Forelimb muscle (tissue), 1 donor: ENCODE measurements around the gene MMD2. TPM values are rescaled to one million over a fixed set of nuclear protein-coding genes. Genes with fewer than 3 reads are reported as not detected.
"Not testable (repeated sequence)": the region's sequence is repeated elsewhere in the genome, so short reads cannot be mapped to it uniquely, and the experiment has no call there.

Experiments
- DNase-seq: peaks from one replicate; pipeline ENCODE4 v3.0.0-alpha.2; 2013; ENCODE audit warnings: low read depth
- polyA plus RNA-seq: library from polyadenylated mRNA; unstranded; fragments of 120-200 nt; gene quantifications from one replicate; pipeline ENCODE4 v1.2.1, GENCODE V29; 2013; ENCODE audit not compliant: insufficient read length

MMD2 gene
- polyA plus RNA-seq, 1 donor, result not detected

DNA sequence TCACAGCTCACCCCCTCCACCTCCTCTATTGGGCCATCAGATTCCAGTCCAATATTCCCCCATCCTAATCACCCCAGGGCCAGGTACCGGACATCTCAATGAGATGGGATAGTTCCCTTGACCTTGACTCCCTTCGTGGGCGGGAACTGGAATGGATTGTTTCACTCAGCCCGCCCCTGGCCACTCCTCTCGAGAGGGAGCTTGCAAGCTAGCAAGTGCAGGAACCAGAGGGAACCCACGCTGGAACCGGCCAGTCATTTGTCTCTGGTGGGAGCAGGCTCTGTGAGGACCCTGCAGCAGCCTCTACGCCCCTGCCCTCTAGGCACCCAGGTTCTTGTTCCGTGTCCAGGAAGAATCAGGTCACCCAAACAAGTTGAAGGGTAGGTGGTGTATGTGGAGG, 64.5 kb downstream of the MMD2 start:
- no peak for DNase-seq

DNA sequence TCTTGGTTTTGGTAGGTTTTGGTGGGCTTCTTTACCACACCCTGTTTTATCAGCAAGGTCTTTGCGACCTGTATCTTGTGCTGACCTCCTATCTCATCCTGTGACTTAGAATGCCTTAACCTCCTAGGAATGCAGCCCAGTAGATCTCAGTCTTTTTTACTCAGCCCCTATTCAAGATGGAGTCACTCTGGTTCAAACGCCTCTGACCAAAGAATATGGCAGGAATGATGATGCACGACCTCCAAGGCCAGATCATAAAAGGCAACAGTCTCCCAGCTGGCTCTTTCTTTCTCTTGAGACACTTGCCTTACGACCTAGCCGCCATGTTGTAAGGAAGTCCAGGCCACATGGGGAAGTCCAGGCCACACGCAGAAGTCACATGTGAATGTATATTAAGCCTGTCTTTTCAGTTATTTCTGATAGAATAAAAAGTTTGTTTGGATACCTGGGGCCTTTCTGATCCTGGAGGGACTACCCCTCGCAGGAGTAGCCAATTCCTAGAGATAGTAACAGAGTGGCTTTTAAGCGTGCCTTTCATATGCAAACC, 65.0 kb downstream of the MMD2 start:
- DNase-seq, result no peak

DNA sequence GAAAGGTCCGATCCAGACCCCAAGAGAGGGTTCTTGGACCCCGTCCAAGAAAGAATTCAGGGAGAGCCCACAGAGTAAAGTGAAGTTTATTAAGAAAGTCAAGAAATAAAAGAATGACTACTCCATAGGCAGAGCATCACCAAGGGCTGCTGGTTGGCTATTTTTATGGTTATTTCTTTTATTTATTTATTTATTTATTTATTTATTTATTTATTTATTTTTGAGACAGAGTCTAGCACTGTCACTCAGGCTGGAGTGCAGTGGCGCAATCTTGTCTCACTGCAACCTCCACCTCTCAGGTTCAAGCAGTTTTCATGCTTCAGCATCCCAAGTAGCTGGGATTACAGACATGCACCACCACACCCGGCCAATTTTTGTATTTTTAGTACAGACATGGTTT, 65.8 kb downstream of the MMD2 start:
- DNase-seq, result not testable (repeated sequence)

DNA sequence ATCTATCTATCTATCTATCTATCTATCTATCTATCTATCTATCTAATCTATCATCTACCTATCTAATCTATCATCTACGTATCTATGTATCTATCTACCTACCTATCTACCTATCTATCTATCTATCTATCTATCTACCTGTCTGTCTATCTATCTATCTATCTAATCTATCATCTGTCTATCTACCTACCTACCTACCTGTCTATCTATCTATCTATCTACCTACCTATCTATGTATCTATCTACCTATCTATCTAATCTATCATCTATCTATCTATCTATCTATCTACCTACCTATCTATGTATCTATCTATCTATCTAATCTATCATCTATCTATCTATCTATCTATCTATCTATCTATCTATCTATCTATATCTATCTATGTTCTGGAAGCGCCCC, 67.5 kb downstream of the MMD2 start:
- DNase-seq, result not testable (repeated sequence)

DNA sequence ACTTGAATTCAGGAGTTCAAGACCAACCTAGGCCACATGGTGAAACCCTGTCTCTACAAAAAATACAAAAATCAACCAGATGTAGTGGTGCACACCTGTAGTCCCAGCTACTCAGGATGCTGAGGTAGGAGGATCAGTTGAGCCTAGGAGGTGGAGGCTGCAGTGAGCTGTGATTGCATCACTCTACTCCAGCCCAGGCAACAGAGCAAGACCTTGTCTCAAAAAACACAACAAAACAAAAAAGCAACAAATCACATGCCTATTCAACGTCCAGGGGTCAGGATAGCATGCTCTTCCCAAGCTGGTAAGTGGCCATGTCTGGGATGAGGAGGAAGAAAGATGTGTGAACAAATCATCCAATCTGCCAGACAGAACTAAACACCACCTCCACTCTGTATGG, 69.3 kb downstream of the MMD2 start:
- DNase-seq, result no peak

DNA sequence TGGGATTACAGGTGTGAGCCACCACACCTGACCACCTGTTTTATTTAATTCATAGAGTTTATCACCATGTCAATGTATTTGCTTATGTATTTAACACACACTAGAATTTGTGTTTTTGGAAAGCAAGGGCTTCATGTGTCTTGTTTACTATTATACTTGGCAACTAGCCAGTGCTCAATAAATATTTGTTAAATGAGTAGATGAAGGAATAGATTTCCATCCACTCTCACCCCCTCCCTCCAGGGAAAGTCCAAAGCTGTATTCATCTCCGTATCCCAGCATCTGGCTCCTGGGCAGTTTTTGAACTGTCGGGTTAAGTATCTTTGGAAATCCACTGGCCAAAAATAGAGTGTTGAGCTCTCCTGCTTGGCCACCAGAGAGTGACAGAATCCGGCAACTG, 70.8 kb downstream of the MMD2 start:
- DNase-seq, result no peak

DNA sequence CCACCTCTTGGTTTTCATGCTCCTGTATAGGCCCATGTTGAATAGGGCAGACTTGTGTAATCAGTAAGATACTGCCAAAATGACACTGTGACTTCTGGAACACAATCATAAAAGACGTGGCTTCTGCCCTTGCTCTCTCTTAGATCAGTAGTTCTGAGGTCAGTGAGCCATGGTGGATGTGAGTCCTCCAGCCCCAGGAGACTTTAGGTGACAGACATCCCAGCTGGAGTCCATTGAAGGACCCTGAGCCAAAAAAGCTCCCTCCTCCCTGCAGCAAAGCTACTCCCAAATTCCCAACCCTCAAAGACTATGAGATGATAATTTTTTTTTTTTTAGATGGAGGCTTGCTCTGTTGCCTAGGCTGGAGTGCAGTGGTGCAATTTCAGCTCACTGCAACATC, 72.3 kb downstream of the MMD2 start:
- DNase-seq, result no peak

DNA sequence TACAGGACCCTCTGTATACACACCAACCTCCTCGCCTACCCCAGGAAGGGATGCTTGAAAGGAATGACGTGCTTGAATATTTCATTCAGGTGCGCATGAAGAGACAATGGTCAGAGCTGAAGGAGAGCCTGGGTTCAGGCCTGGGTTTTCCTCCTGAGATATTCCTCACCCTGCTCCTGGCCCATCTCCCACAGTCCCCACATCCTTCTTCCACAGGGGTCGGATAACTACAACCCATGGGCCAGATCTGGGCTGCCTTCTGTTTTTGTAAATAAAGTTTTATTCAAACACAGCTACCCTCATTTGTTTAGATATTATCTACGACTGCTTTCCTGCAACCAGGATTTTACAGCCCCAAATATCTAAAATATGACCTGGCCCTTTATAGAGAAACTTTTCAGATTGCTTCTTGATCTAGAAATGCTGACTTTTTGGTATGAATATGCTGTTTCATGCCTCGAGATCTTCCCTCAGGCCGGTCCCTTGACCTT, 73.6 kb downstream of the MMD2 start:
- no peak for DNase-seq

DNA sequence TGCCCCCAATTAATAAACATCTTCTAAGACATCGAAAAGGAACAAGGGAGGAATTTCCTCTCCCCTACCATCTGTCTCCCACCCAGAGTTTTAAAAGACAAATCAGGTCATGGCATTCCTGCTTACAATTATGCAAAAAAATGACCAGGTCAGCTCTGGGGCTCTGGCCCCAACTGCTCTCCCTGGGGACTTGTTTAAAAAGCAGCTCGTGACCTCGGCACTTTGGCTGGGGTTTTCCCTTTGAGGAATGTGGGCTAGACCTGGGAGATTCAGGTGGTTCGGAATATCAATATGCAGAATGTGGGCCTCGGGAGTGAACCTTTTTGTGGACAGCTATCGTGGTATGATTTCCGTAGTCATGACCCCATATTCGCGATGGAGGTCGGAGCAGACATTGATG, 74.8 kb downstream of the MMD2 start:
- DNase-seq, result no peak

DNA sequence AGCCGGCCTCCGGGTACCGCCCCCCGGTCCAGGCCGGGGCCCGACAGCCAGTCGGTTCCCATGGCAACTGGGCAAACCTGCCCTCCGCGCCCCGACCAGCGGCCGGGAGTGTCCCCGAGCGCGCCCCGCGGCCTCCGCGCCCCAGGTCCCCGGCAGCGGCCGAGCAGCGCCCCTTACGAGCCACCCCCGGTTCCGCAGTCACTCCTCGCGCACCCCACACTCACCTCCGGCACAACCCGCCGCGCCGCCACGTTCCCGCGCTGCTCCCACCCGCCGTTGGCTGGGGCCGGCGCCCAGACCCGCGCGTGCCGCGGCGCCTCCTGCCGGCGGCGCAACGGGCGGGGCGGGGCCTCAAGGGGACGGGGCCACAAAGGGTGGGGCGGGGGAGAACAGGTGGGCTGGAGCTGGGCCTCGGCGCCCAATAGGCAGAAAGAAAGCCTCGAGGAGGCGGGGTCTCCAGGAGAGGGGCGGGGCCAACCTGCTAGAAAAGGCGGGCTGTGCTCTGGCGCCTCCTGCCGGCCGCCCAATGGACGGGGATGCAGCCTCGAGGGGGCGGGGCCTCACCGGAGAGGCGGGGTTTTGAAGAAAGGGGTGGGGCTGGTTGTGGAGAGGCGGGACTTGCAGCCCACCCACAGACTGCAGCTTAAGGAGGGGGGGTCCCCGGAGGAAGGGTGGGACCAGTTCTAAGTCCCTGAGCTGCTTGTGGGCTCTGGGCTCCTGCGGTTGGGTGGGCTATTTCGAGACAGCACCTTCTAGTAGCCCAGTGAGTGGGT, 75.4 kb downstream of the MMD2 start, which contains the start of gene RADIL:
Gene RADIL, minus strand, starts transcription at position 345 of the 773 bp plus-strand sequence. CDS start 5,577 bp downstream, outside the sequence.
- DNase-seq, result peak; percentile 46

DNA sequence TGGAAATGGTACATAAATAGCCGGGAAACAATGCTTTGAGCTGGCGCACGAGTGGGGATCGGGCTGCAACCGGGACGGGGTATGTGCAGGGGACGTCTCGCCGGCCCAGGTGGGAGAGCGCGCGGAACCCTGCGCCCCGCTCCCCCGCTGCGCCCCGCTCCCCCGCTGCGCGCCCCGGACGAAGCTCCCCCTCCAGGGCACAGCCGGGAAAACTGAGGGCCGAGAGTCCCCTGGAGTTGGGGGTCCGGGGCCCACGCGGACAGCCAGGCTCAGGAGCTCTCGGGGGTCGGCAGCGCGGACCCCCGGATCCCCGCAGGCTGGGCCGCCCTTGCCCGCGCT, 76.0 kb downstream of the MMD2 start:
- no peak for DNase-seq

DNA sequence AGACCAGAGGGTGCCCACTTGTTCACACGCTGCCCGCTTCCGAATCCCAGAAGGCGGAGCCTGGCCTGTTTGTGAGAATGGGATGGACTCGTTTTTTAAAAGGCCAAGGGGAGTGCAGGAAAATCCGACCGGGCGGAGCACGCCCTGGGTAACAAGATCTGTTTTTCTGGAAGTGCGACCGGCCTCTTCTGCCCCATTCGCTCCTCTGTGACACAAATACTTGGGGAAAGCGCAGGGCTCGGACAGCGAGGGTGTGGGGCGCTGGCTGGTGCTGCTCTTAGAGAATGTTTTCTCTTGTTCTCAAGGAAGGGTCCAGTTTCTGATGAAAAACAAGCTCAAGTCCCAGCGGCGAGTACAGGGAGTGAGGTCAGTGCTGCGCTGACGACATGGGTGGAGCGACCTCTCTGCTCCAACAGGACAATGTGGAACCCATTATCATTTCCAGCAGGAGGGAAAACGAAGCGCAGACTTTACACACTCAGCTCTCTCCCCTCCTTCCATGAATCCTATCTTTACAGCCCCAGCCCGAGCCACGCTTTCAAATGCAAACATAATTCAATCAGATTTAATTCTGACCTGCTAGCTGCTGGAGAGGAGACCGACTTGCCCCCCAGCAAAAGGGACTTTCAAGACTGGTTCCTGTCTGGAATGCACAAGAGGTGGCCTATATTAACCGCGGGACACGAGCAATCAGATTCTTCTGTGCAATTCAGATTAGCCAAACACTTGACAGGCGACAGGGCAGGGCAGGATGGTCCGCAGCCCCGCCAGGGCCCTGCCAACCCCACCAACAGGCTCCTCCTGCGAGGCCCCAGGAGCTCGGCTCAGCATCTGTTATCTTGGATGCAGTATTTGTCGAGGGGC, 76.6 kb downstream of the MMD2 start:
- peak; percentile 88 for DNase-seq

DNA sequence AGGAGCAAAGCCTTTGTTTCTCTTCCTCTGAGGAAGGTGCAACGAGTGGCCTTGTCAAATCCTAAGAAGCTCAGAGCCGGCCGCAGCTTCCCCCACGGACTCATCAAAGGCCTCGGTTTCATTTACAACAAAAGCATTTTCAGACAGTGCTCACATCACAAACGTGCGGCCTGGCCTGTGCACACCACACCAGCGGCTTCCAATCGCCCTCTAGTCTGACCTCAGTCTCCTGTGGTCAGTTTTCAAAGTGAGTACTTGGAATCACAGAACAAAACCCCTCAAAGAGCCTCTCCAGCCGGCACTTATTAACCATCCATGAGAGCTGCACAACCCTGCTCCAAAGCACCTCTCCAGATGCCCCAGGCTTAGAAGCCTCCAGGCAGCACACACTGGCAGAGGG, 78.8 kb downstream of the MMD2 start:
- no peak for DNase-seq

DNA sequence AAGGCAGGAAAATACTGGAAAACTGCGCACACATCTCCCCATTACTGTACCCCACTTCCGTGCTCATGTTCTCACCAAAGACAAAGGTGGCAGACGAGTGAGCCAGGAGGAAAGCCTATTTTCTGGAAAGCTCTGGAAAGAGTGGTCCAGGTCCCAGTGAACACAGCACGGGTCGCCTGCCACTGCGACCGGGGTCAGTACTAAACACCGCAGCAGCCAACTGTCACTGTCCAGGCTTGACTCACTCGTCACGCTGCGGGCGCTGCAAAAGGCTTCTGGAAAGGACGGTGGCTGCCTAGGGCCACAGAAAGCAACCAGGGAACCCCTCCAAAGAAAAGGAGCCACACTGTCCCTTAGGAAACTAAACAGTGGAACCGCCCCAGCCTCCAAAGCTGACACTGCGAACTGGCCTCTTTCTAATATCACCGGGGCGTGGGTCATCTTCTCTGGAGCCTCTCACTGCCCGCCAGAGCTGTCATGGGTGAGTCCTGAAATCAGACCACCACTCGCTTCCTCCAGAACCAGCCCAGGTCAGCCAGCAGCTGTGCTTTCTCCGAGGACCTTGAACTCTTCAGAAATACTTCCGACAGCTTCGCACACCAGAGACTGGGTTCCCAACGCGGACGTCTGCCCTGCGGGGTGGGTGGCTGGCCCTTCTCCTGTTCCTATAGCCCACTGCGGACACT, 79.4 kb downstream of the MMD2 start:
- no peak for DNase-seq

DNA sequence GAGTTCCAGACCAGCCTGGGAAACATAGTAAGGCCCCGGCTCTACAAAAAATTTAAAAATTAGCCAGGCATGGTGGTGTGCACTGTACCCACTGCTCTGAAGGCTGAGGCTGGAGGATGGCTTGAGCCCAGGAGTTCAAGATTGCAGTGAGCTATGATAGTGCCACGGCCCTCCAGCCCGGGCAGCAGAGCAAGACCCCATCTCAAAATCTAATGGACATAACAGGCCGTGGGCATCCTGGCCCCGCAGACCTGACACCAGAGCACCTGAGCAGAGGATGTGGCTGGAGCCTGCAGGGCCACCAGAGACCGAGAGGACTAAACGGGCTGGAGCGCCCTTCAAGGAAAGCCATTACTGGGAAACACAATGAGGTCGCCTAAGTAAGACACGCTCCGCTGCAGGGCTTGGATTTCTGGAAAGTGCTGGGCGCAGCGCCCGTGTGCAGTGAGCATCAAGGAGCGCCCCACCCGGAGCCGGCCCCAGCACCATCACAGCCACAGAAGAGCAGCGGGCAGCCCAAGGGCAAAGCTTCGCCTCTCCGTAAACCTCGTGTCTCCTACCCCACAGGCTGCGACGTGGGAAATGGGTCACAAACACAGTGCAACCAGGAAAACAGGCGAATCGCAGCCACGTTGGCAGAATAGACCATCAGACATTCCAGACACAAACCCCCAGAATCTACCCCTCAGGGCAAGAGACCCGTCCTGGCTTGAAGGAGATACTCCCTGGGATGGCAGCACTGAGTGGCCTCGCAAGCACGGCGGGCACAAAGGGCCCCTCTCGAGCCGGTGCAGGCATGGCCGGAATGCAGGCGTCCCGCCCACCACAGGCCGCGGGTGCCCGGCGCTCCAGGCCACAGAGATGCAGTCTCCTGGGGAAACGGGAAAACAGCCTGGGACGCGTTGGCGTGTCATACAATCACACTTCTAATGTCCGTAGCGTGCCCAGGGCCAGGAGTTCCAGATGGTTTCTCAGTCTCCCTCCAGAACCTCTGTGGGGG, 80.4 kb downstream of the MMD2 start:
- DNase-seq, result no peak

DNA sequence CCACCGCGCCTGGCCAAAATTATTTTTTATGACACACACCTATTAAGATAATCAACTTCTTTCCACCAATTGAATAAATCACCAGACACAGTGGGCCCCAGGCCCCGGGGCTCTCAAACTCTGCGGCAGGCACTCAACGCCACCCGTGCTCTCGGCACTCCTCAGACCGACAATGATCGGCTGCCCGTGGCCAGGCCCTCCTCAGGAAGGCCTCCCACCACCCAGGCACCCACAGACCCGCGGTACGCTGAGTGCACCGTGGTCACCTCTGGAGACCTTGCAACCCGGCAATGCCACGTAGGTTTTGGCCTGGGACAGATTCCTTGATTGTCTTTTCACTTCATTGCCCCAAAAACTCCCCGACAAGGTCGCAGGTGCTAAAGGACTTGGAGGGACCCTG, 82.4 kb downstream of the MMD2 start:
- DNase-seq, result no peak

DNA sequence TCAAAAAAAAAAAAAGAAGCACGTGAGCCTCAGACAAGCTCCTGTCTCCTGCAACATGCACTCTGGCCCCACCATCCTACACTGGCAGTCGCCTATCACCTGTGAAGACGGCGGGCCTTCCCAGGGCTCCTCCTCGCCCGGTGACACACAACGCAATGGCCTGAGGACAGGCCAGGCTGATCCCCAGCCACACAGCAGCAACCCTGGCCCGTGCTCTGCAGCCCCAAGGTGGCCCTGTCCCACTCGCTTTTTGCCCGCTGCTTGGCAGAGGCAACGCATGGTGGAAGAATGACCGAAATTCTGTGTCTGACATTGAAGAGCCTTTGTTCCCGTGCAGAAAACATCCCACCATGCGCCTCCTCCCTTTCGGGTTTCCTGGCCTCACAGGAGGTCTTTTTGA, 83.6 kb downstream of the MMD2 start:
- no peak for DNase-seq

DNA sequence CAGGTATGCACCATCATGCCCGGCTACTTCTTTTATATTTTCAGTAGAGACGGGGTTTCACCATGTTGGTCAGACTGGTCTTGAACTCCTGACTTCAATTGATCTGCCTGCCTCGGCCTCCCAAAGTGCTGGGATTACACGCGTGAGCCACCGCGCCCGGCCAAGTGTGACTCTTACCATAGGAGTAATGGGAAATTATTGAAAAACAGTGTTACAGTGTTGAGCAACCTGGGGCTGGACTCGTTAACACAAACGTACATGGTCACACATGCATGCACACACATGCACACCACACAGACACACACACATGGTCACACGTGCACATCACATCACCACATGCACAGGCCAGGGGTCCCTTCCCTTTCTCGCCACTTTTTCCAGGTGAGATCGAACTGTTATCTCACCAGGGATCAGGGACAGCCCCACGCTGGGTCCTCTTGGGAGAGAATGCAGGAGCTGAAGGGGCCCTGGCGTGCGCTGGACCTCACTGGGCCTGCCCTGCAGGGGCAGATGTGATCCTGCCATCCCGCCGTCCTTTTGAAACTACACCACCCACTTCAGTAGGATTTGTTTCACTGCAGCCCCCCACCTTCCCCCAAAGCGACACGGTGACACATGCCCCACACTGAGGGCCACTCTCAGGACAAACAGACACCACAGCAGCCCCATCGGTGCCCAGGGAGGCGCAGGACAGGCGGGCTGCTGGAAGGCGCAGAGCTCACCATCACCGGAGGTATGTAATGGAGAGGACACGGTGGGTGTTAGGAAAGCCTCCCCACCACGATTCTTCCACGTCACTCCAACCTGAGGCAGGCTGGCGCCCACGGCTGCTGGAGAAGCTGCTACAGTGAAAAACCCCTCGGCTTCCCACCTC, 85.7 kb downstream of the MMD2 start:
- DNase-seq, result no peak

DNA sequence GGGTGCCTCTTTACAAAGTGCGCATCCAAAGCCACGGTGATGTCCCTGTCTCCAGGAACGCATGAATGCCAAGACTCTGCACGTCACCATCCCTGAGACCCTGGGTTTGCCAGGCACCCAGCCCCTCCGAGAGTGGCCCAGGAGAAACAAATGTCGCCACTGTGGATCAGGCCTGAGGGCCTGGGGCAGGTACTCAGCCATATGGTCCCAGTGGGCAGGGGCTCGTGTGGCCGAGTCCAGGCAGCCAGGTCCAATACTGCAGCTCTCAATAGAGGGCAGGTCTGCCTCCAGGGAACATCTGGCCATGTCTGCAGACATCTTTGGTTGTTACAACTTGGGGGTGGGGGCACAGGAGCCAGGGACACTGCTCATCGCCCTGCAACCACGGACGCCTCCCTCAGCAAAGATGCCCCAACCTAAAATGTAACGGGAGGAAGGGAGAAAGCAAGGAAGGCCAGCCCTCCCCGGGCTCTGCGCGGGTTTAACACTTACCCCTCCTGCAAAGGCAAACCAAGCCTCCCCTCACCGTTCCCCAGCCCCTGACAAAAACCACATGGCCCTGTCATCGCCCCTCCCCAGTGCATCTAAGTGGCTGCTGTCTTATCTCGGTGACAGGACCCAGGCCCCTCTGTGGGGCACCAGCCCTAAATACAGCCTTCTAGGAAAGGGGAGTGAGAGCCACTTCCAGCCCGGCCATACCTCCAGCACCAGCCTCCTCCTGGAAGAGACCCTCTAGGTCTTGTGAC, 86.9 kb downstream of the MMD2 start:
- no peak for DNase-seq
